ENCODE measurements around the gene AMIGO2. TPM values are rescaled to one million over a fixed set of nuclear protein-coding genes. Genes with fewer than 3 reads are reported as not detected.

Gene AMIGO2
- total and polyA plus RNA-seq, 9 of the 15 experiments (the other 6 are each of a cell fraction or from before 2014, with no cell fraction given) = 2.0 to 8.3 (median 3.8) TPM

DNA sequence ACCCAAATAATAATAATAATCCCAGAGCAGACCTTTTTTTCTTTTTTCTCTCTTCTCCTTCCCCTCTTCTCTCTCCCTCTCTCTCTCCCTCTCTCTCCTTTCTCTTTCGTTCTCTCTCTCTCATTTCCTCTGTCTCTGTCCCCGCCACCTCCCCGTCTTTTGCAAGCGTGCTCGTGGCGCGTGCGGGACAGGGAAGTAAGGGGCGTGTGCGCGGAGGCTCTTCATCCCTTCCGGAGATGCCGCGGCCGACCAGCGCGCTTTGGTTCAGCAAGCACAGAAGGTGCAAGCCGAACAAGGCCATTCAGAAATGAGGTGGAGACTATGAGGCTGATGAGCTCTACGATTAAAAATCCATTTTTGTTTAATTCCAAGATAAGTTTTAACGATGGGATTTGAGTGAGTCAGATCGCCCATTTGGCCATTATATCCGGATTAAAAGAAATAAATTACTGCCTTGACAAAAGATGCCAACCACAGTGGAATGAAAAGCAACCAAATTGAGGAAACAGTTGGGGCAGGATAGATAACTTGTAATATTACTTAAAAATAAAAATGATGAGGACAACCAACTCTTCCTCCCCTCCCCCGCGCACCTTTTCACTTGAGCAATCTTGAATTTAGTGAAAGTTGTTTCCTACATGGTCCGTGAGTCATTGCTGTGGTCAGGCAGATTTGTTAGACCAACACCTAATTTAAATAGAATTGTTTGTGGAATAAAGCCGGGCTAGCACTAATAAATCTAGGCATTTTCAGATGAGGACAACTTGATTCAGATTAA is 1.2 kb upstream of the AMIGO2 start (continued):
- TF ChIP-seq FOXK2 (conservative IDR thresholded peaks at IDR 0.05 in 1 of 2, IDR thresholded peaks at IDR 0.05 in 1 of 2; ENCODE audit: low read depth in 2 of 2) (peak in 1 of 2 experiments; percentile 40; a peak in 1 of 4 replicates), PCBP2 (IDR thresholded peaks at IDR 0.05; ENCODE audit: low read depth, low read length, poor library complexity, severe bottlenecking) (no peak), MTA1 (IDR thresholded peaks at IDR 0.05; ENCODE audit: borderline replicate concordance) (peak; percentile 77; the same call in 1 of the 2 replicates), LEF1 (IDR thresholded peaks at IDR 0.05) (0 out of 2 replicates have a peak, but pooled peaks have one; percentile 44), NFIC (IDR thresholded peaks at IDR 0.05) (peak; percentile 31; the same call in 1 of the 2 replicates), ZNF77 (CRISPR knock-in tag; IDR thresholded peaks at IDR 0.05) (no peak), XRCC5 (IDR thresholded peaks at IDR 0.05; ENCODE audit: low read depth, low read length) (no peak), KDM1A (IDR thresholded peaks at IDR 0.05) (peak; percentile 12 to 25; a peak in 1 of 4 replicates), HLTF (IDR thresholded peaks at IDR 0.05) (0 out of 2 replicates have a peak, but pooled peaks have one; percentile 68), NFRKB (IDR thresholded peaks at IDR 0.05; ENCODE audit: low read depth) (0 out of 2 replicates have a peak, but pooled peaks have one; percentile 9), ZNF696 (CRISPR knock-in tag; conservative IDR thresholded peaks at IDR 0.05) (no peak), TAF7 (tag; IDR thresholded peaks at IDR 0.05) (peak; percentile 64; the same call in 1 of the 2 replicates), BCOR (IDR thresholded peaks at IDR 0.05) (peak; percentile 67), HDAC1 (IDR thresholded peaks at IDR 0.05) (peak in 1 of 2 experiments; percentile 81; a peak in 2 of 4 replicates)
- TF ChIP-seq, protein P1, sequence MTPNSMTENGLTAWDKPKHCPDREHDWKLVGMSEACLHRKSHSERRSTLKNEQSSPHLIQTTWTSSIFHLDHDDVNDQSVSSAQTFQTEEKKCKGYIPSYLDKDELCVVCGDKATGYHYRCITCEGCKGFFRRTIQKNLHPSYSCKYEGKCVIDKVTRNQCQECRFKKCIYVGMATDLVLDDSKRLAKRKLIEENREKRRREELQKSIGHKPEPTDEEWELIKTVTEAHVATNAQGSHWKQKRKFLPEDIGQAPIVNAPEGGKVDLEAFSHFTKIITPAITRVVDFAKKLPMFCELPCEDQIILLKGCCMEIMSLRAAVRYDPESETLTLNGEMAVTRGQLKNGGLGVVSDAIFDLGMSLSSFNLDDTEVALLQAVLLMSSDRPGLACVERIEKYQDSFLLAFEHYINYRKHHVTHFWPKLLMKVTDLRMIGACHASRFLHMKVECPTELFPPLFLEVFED (CRISPR knock-in tag; conservative IDR thresholded peaks at IDR 0.05) = 0 out of 2 replicates have a peak, but pooled peaks have one; percentile 66
- TF ChIP-seq, protein P2, sequence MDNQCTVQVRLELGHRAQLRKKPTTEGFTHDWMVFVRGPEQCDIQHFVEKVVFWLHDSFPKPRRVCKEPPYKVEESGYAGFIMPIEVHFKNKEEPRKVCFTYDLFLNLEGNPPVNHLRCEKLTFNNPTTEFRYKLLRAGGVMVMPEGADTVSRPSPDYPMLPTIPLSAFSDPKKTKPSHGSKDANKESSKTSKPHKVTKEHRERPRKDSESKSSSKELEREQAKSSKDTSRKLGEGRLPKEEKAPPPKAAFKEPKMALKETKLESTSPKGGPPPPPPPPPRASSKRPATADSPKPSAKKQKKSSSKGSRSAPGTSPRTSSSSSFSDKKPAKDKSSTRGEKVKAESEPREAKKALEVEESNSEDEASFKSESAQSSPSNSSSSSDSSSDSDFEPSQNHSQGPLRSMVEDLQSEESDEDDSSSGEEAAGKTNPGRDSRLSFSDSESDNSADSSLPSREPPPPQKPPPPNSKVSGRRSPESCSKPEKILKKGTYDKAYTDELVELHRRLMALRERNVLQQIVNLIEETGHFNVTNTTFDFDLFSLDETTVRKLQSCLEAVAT (IDR thresholded peaks at IDR 0.05) = peak in 1 of 2 experiments; percentile 36; a peak in 2 of 4 replicates
- TF ChIP-seq, protein P3, sequence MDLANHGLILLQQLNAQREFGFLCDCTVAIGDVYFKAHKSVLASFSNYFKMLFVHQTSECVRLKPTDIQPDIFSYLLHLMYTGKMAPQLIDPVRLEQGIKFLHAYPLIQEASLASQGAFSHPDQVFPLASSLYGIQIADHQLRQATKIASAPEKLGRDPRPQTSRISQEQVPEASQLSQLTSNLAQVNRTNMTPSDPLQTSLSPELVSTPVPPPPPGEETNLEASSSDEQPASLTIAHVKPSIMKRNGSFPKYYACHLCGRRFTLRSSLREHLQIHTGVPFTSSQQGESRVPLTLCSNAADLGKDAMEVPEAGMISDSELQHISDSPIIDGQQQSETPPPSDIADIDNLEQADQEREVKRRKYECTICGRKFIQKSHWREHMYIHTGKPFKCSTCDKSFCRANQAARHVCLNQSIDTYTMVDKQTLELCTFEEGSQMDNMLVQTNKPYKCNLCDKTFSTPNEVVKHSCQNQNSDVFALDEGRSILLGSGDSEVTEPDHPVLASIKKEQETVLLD (IDR thresholded peaks at IDR 0.05) = peak; percentile 78
- TF ChIP-seq, protein P4, sequence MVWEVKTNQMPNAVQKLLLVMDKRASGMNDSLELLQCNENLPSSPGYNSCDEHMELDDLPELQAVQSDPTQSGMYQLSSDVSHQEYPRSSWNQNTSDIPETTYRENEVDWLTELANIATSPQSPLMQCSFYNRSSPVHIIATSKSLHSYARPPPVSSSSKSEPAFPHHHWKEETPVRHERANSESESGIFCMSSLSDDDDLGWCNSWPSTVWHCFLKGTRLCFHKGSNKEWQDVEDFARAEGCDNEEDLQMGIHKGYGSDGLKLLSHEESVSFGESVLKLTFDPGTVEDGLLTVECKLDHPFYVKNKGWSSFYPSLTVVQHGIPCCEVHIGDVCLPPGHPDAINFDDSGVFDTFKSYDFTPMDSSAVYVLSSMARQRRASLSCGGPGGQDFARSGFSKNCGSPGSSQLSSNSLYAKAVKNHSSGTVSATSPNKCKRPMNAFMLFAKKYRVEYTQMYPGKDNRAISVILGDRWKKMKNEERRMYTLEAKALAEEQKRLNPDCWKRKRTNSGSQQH (CRISPR knock-in tag; IDR thresholded peaks at IDR 0.05) = peak; percentile 78; the same call in 1 of the 2 replicates
